HPDE6-E6E7 (cell line): ENCODE data around the gene RFC5.
"Not testable (repeated sequence)": the region's sequence is repeated elsewhere in the genome, so short reads cannot be mapped to it uniquely, and the experiment has no call there.

ENCODE experiments used
- DNase-seq: peaks from one replicate; pipeline ENCODE4 v3.0.0; 2011; ENCODE audit warnings: missing footprints; ENCODE audit errors: extremely low spot score

Gene RFC5

GRCh38 chr12:118015944-118016343, 559 bp upstream of the RFC5 start:
- DNase-seq, result no peak

DNA sequence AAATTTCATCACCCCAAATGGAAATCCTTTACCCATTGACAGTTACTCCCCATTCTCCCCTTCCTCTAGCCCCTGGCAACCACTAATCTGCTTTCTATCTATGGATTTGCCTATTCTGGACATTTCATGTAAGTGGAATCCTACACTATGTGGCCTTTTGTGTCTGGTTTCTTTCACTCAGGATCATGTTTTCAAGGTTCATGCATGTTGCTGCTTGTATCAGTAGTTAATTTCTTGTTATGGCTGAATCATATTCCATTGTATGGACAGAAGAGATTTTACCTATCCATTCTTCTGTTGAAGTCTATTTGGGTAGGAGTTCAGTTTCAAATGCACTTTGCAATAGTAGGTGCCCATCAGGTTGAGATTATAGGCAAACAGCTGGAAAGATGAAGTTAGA, 1.4 kb downstream of the RFC5 start:
- DNase-seq, result no peak

- no peak for DNase-seq
These were observed 3.5 kb downstream of the RFC5 start for GRCh38 chr12:118020036-118020435.

DNA sequence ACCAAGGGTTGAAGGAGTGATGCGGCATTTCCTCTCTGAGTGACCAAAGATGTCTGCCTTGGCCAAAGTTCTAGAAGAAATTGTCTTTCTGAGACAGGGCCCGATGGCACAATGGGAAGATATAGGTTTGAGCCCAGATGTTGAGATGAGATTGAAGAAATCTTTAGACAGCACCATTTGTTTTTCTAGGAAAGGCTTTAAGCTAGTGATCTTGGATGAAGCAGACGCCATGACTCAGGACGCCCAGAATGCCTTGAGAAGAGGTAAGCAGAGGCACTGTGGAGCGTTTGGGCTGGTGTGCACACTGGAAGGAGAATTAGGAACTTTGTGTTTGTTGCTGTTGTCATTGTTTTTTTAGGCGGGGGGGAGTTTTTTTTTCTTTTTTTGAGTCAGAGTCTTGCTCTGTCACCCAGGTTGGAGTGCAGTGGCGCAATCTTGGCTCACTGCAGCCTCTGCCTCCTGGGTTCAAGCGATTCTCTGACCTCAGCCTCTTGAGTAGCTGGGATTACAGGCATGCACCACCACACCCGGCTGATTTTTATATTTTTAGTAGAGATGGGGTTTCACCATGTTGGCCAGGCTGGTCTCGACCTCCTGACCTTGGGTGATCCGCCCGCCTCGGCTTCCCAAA, 5.7 kb downstream of the RFC5 start:
- DNase-seq, result not testable (repeated sequence)

DNA sequence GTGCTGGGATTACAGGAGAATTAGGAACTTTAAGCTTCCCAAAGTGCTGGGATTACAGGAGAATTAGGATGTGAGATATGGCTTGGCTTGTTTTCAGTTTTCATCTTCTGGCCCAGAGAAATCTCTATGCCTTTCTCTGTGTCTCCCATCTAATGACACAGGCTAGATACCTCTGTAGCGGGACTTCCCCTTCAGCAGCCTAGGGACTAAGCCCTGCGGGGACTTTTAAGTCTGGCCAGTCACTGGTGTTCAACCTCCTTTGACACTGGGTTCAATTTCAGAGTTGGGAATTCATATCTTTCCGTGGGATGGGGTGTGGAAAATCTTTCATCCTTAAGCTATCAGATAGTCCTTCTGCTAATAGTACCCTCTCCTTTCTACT, 6.2 kb downstream of the RFC5 start:
- DNase-seq, result no peak

- no peak for DNase-seq
These were observed 6.9 kb downstream of the RFC5 start for GRCh38 chr12:118023301-118023860.

GRCh38 chr12:118025168-118025567, 8.7 kb downstream of the RFC5 start:
- DNase-seq, result no peak

DNA sequence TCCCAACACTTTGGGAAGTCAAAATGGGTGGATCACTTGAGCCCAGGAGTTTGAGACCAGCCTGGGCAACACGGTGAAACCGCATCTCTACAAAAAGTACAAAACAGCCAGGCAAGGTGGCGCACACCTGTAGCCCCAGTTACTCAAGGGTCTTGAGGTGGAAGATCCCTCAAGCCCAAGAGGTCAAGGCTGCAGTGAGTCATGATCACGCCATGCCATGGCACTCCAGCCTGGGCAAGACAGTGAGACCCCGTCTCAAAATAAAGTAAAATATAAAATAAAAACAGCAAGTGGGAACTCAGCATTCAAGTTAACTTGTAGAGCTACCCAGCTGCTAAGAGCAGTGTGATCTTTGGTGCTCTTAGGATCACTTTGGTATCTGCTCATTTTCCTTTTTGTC, 12.7 kb downstream of the RFC5 start:
- no peak for DNase-seq

- no peak for DNase-seq
These were observed 15.7 kb downstream of the RFC5 start for GRCh38 chr12:118032188-118032587.

- no peak for DNase-seq
These were observed 16.8 kb downstream of the RFC5 start for GRCh38 chr12:118033323-118033722.

DNA sequence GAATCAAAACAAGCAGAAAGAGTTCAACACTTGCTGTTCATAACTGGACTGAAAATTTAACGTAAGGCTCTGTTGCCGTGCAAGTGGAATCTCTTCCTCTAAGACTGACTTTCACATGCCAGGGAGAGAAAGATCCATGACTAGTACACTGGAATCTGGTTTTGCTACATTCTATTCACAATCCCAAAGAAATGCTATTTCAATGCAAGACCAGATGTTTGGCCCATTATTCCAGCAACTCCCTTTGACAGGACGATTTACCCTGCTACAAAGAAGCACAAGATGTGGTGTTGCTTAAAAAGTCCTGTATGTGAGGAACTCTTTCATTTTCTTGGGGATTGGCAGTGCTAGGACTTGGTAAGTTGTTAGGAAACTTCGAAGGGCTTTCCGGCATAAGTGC, 17.4 kb downstream of the RFC5 start:
- DNase-seq, result no peak

GRCh38 chr12:118034429-118035189, 18.1 kb downstream of the RFC5 start:
- DNase-seq, result no peak

GRCh38 chr12:118035190-118036041, 18.9 kb downstream of the RFC5 start:
- DNase-seq, result no peak

DNA sequence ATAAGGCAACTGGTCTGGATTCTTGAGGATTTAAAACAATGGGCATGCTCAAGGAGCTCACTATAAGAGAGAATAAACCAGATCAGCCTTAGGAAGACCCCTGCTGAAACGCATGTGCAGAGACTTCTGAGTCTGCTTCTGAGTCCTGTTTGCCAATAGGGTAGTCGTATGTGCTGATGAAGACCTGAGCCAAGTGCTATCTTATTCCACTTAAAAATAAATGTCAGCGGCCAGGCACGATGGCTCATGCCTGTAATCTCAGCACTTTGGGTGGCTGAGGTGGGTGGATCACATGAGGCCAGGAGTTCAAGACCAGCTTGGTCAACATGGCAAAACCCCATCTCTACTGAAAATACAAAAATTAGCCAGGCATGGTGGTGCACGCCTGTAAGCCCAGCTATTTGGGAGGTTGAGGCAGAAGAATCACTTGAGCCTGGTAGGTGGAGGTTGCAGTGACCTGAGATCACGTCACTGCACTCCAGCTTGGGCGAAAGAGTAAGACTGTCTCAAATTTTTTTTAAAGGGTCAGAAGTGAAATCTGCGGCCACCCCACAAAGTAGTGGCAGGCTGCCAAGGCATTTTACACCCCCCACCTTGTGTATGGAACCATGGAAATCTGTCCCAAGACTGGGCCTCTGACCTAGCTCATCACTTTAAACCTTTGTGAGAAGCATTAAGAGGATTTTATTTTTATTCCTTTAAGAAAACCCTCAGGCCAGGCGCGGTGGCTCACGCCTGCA, 20.3 kb downstream of the RFC5 start:
- DNase-seq, result no peak

GRCh38 chr12:118038137-118038536, 21.6 kb downstream of the RFC5 start:
- DNase-seq, result no peak

GRCh38 chr12:118042091-118042490, 25.6 kb downstream of the RFC5 start:
- no peak for DNase-seq

DNA sequence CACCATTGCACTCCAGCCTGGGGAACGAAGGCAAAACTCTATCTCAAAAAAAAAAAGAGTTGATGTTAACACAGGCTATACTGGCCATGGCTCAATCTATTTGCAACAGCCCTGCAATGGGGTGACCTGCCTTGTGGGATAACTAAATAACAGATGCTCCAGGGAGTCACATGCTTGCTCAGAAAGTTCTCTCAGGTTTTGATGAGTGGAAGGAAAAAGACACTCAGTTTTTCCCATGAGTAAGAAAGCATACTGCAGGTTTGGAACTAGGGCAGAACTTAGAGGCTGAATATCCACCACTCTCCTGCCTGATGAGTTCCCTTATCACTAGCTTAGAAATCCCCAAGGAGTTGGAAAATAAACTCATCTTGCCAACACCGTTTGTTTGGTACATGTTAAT, 27.6 kb downstream of the RFC5 start:
- no peak for DNase-seq

DNA sequence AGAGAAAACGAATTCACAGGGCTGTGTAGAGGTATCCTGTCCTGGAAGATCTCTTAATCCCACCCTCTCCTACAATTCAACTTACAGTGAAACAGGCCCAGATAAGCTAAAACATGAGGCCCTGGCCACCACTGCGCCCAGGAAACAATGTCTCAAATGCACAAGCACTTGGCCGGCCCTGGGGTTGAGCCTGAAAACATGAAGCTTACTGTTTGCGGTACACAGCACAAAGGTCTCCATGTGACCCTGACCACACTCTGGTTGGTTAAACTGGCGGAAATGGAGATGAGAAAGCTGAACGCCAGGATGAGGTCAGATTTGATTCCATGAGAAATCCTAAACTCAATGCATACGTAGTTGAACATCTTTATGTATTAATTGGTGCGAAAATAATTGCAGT, 28.1 kb downstream of the RFC5 start:
- no peak for DNase-seq

DNA sequence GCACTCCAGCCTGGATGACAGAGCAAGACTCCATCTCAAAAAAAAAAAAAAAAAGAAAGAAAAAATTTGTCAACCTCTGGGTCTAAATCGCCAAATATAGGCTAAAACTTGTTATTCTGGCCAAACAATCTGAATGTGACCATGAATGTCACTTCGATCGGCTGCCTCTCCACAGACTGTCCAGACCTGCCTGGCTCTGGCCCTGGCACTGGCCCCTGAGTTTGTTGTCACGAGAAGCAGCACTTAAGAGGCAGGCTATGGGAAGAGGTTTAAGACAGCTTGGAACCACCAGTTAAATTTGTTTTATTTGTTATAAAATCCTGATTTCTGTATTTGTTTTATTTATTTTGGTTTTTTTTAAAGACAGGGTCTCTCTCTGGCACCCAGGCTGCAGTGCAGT, 29.9 kb downstream of the RFC5 start:
- DNase-seq, result no peak

DNA sequence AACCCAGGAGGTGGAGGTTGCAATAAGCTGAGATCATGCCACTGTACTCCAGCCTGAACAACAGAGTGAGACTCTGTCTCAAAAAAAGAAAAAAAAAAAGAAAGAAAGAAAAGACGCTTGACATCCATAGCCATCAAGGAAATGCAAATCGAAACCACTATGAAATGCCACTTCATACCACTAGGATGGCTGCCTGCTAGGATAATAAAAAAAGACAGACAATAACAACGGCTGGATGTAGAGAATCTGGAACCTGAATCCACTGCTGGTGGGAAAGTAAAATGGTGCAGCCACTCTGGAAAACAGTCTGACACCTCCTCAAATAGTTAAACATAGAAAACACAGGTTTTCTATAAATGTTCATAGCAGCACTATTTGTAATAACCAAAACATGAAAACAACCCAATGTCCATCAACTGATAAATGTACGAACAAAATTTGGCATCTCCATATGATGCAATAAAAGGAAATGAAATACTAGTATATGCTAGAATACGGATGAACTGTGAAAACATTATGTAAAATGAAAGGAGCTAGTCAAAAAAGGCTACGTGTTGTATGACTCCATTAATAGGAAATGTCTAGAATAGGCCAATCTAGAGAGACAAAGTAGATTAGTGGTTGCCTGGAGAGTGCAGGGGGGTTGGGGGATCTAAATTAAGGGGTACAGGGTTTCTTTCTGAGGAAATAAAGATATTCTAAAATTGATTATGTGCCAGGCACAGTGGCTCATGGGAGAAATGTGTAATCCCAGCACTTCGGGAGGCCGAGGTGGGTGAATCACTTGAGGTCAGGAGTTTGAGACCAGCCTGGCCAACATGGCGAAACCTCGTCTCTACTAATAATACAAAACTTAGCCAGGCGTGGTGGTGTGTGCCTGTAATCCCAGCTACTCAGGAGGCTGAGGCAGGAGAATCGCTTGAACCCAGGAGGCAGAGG, 34.7 kb downstream of the RFC5 start:
- DNase-seq, result no peak
